Measurements from ENCODE around the gene RNPC3. TPM values are rescaled to one million over a fixed set of nuclear protein-coding genes. Genes with fewer than 3 reads are reported as not detected.
A peak's percentile ranks its signal among the peaks of the same experiment; 100 is the strongest.
"Not testable (repeated sequence)": the region's sequence is repeated elsewhere in the genome, so short reads cannot be mapped to it uniquely, and the experiment has no call there.

Gene RNPC3
- polyA plus RNA-seq, 1 donor, result 54.3 TPM

GRCh38 chr1:103547840-103548239 is 22.3 kb downstream of the RNPC3 start:
- peaks cover 45% of the 10 kb centered on the region for H3K36me3 ChIP-seq (ENCODE audit: control insufficient read depth, insufficient read depth, low read length)
- DNase-seq, result no peak

GRCh38 chr1:103560427-103560826 is 34.9 kb downstream of the RNPC3 start:
- Histone ChIP-seq H3K27ac (ENCODE audit: low read length) (no peak overlapping the region), H3K9me3 (ENCODE audit: control insufficient read depth, low read depth, low read length) (no peaks in the 10 kb centered on the region), H3K4me1 (ENCODE audit: control insufficient read depth, insufficient read depth, low read length) (peaks cover 6% of the 10 kb centered on the region), H3K36me3 (ENCODE audit: control insufficient read depth, insufficient read depth, low read length) (peaks cover 4% of the 10 kb centered on the region), H3K4me3 (ENCODE audit: low read length) (no peak overlapping the region), H3K27me3 (ENCODE audit: control insufficient read depth, insufficient read depth, low read length) (no peaks in the 10 kb centered on the region)
- DNase-seq, result peak in 1 of 2 donors; percentile 18

More at GRCh38 chr1:103547840-103548239, 22.3 kb downstream of the RNPC3 start:
- Histone ChIP-seq H3K4me1 (ENCODE audit: control insufficient read depth, insufficient read depth, low read length) (no peaks in the 10 kb centered on the region), H3K4me3 (ENCODE audit: low read length) (no peak overlapping the region), H3K27ac (ENCODE audit: low read length) (no peak overlapping the region), H3K27me3 (ENCODE audit: control insufficient read depth, insufficient read depth, low read length) (no peaks in the 10 kb centered on the region), H3K9me3 (ENCODE audit: control insufficient read depth, low read depth, low read length) (no peaks in the 10 kb centered on the region)
- WGBS (ENCODE audit: insufficient coverage, low lambda C conversion rate), result no CpG with 5 or more reads among the region's 3 CpGs

GRCh38 chr1:103561124-103561523 is 35.6 kb downstream of the RNPC3 start:
- H3K27ac ChIP-seq (ENCODE audit: low read length); H3K36me3 ChIP-seq (ENCODE audit: control insufficient read depth, insufficient read depth, low read length); DNase-seq; H3K9me3 ChIP-seq (ENCODE audit: control insufficient read depth, low read depth, low read length); H3K4me3 ChIP-seq (ENCODE audit: low read length); H3K27me3 ChIP-seq (ENCODE audit: control insufficient read depth, insufficient read depth, low read length); H3K4me1 ChIP-seq (ENCODE audit: control insufficient read depth, insufficient read depth, low read length): not testable (repeated sequence)
- WGBS (ENCODE audit: insufficient coverage, low lambda C conversion rate), result no CpG with 5 or more reads among the region's 3 CpGs

- WGBS (ENCODE audit: insufficient coverage, low lambda C conversion rate), result 85% methylated on average over 2 of the region's 2 CpGs
- Histone ChIP-seq H3K9me3 (ENCODE audit: control insufficient read depth, low read depth, low read length) (no peaks in the 10 kb centered on the region), H3K4me1 (ENCODE audit: control insufficient read depth, insufficient read depth, low read length) (peaks cover 6% of the 10 kb centered on the region), H3K36me3 (ENCODE audit: control insufficient read depth, insufficient read depth, low read length) (no peaks in the 10 kb centered on the region), H3K4me3 (ENCODE audit: low read length) (no peak overlapping the region), H3K27me3 (ENCODE audit: control insufficient read depth, insufficient read depth, low read length) (no peaks in the 10 kb centered on the region), H3K27ac (ENCODE audit: low read length) (no peak overlapping the region)
- no peak for DNase-seq
Measured at GRCh38 chr1:103561643-103562395, 36.3 kb downstream of the RNPC3 start.

- WGBS (ENCODE audit: insufficient coverage, low lambda C conversion rate), result 97% methylated on average over 3 of the region's 4 CpGs
- no peaks in the 10 kb centered on the region for H3K9me3 ChIP-seq (ENCODE audit: control insufficient read depth, low read depth, low read length)
- no peak for DNase-seq
- H3K36me3 ChIP-seq (ENCODE audit: control insufficient read depth, insufficient read depth, low read length), result no peaks in the 10 kb centered on the region
- H3K27ac ChIP-seq (ENCODE audit: low read length), result no peak overlapping the region
- H3K4me3 ChIP-seq (ENCODE audit: low read length), result no peak overlapping the region
- no peaks in the 10 kb centered on the region for H3K27me3 ChIP-seq (ENCODE audit: control insufficient read depth, insufficient read depth, low read length)
- H3K4me1 ChIP-seq (ENCODE audit: control insufficient read depth, insufficient read depth, low read length), result peaks cover 6% of the 10 kb centered on the region
Measured at GRCh38 chr1:103563056-103563455, 37.6 kb downstream of the RNPC3 start.

- H3K27me3 ChIP-seq (ENCODE audit: control insufficient read depth, insufficient read depth, low read length), result no peaks in the 10 kb centered on the region
- no CpG with 5 or more reads among the region's 7 CpGs for WGBS (ENCODE audit: insufficient coverage, low lambda C conversion rate)
Measured at GRCh38 chr1:103569493-103569892, 44.0 kb downstream of the RNPC3 start.

GRCh38 chr1:103571289-103571688 is 45.8 kb downstream of the RNPC3 start, which contains the start of gene AMY2B:
TSS of gene AMY2B (plus strand) at chr1:103571589. CDS start at chr1:103571603, 14 bp downstream.
- not testable (repeated sequence) for H3K27me3 ChIP-seq (ENCODE audit: control insufficient read depth, insufficient read depth, low read length); DNase-seq; H3K9me3 ChIP-seq (ENCODE audit: control insufficient read depth, low read depth, low read length); H3K4me1 ChIP-seq (ENCODE audit: control insufficient read depth, insufficient read depth, low read length); H3K27ac ChIP-seq (ENCODE audit: low read length); H3K4me3 ChIP-seq (ENCODE audit: low read length); H3K36me3 ChIP-seq (ENCODE audit: control insufficient read depth, insufficient read depth, low read length)
- WGBS (ENCODE audit: insufficient coverage, low lambda C conversion rate), result 73% methylated on average over 1 of the region's 2 CpGs

More at GRCh38 chr1:103569493-103569892, 44.0 kb downstream of the RNPC3 start:
- Histone ChIP-seq H3K27ac (ENCODE audit: low read length) (no peak overlapping the region), H3K4me1 (ENCODE audit: control insufficient read depth, insufficient read depth, low read length) (no peaks in the 10 kb centered on the region), H3K4me3 (ENCODE audit: low read length) (no peak overlapping the region), H3K9me3 (ENCODE audit: control insufficient read depth, low read depth, low read length) (no peaks in the 10 kb centered on the region), H3K36me3 (ENCODE audit: control insufficient read depth, insufficient read depth, low read length) (peaks cover 3% of the 10 kb centered on the region)
- DNase-seq, result no peak

GRCh38 chr1:103576065-103576464 is 50.6 kb downstream of the RNPC3 start:
- no peaks in the 10 kb centered on the region for H3K36me3 ChIP-seq (ENCODE audit: control insufficient read depth, insufficient read depth, low read length)
- H3K27ac ChIP-seq (ENCODE audit: low read length), result no peak overlapping the region
- no peak for DNase-seq
- no peaks in the 10 kb centered on the region for H3K4me1 ChIP-seq (ENCODE audit: control insufficient read depth, insufficient read depth, low read length)
- no peak overlapping the region for H3K4me3 ChIP-seq (ENCODE audit: low read length)
- H3K9me3 ChIP-seq (ENCODE audit: control insufficient read depth, low read depth, low read length), result no peaks in the 10 kb centered on the region
- no peaks in the 10 kb centered on the region for H3K27me3 ChIP-seq (ENCODE audit: control insufficient read depth, insufficient read depth, low read length)

GRCh38 chr1:103576784-103577183 is 51.3 kb downstream of the RNPC3 start:
- H3K4me1 ChIP-seq (ENCODE audit: control insufficient read depth, insufficient read depth, low read length); H3K27me3 ChIP-seq (ENCODE audit: control insufficient read depth, insufficient read depth, low read length); DNase-seq; H3K36me3 ChIP-seq (ENCODE audit: control insufficient read depth, insufficient read depth, low read length); H3K4me3 ChIP-seq (ENCODE audit: low read length); H3K9me3 ChIP-seq (ENCODE audit: control insufficient read depth, low read depth, low read length); H3K27ac ChIP-seq (ENCODE audit: low read length): not testable (repeated sequence)
- no CpG with 5 or more reads among the region's 5 CpGs for WGBS (ENCODE audit: insufficient coverage, low lambda C conversion rate)

- Histone ChIP-seq H3K4me3 (ENCODE audit: low read length) (no peak overlapping the region), H3K4me1 (ENCODE audit: control insufficient read depth, insufficient read depth, low read length) (no peaks in the 10 kb centered on the region), H3K27me3 (ENCODE audit: control insufficient read depth, insufficient read depth, low read length) (no peaks in the 10 kb centered on the region), H3K36me3 (ENCODE audit: control insufficient read depth, insufficient read depth, low read length) (no peaks in the 10 kb centered on the region), H3K27ac (ENCODE audit: low read length) (no peak overlapping the region), H3K9me3 (ENCODE audit: control insufficient read depth, low read depth, low read length) (no peaks in the 10 kb centered on the region)
- WGBS (ENCODE audit: insufficient coverage, low lambda C conversion rate), result 90% methylated on average over 1 of the region's 1 CpG
- no peak for DNase-seq
Measured at GRCh38 chr1:103582464-103582863, 57.0 kb downstream of the RNPC3 start.

- no peak for DNase-seq
- Histone ChIP-seq H3K4me1 (ENCODE audit: control insufficient read depth, insufficient read depth, low read length) (no peaks in the 10 kb centered on the region), H3K9me3 (ENCODE audit: control insufficient read depth, low read depth, low read length) (no peaks in the 10 kb centered on the region), H3K27me3 (ENCODE audit: control insufficient read depth, insufficient read depth, low read length) (no peaks in the 10 kb centered on the region), H3K36me3 (ENCODE audit: control insufficient read depth, insufficient read depth, low read length) (no peaks in the 10 kb centered on the region), H3K27ac (ENCODE audit: low read length) (no peak overlapping the region), H3K4me3 (ENCODE audit: low read length) (no peak overlapping the region)
- 93% methylated on average over 3 of the region's 3 CpGs for WGBS (ENCODE audit: insufficient coverage, low lambda C conversion rate)
Measured at GRCh38 chr1:103583887-103584286, 58.4 kb downstream of the RNPC3 start.
